IMR-90 (cell line): Measurements from ENCODE around the gene ZNF33B. TPM values are rescaled to one million over a fixed set of nuclear protein-coding genes. Genes with fewer than 3 reads are reported as not detected.

Experiments
- ATAC-seq: fragments of 200-7000 bp; cut with Tn5 transposase; 2 replicates; pipeline ENCODE4 v1.9.1; 2020; ENCODE audit warnings: low read depth, mild to moderate bottlenecking, moderate library complexity
- BruUV-seq: library from RNA; stranded (reverse); fragments of 400-500 nt; replicated peaks from 2 replicates; lab custom pipeline; 2021; lab: Mats Ljungman, UMichigan
- CTCF ChIA-PET: fragments of 300-600 bp; formaldehyde crosslinking; extraction: SDS; loops from one replicate; lab custom pipeline; 2021; ENCODE audit warnings: antibody characterized with exemption; lab: Yijun Ruan, JAX
- POLR2A ChIA-PET: fragments of 300-600 bp; sonication (Branson Sonifier 250); formaldehyde crosslinking; loops from one replicate; lab custom pipeline; 2022; ENCODE audit warnings: antibody characterized with exemption; ENCODE audit not compliant: unreplicated experiment; lab: Charles Lee
- DNase-seq: peaks from one replicate; pipeline ENCODE4 v3.0.0; 2013
- H2AFZ ChIP-seq: replicated peaks from 2 replicates; pipeline ENCODE3; 2013; ENCODE audit warnings: low read length, mild to moderate bottlenecking; ENCODE audit not compliant: poor library complexity
- H2AK5ac ChIP-seq: 2 replicates; pipeline ENCODE4 v1.6.1; 2013; ENCODE audit warnings: low read depth, low read length, inconsistent platforms
- H2AK9ac ChIP-seq: replicated peaks from 2 replicates; pipeline ENCODE3; 2013; ENCODE audit warnings: mild to moderate bottlenecking, low read depth, low read length, moderate library complexity; ENCODE audit not compliant: poor library complexity
- H2BK120ac ChIP-seq: 2 replicates; pipeline ENCODE4 v1.6.1; 2013; ENCODE audit warnings: low read depth, low read length, inconsistent platforms
- H2BK15ac ChIP-seq: 3 replicates; pipeline ENCODE4 v1.6.1; 2013; ENCODE audit warnings: low read depth, low read length, inconsistent platforms
- H2BK20ac ChIP-seq: 2 replicates; pipeline ENCODE4 v1.6.1; 2013; ENCODE audit warnings: low read depth, mild to moderate bottlenecking, inconsistent platforms, low read length, moderate library complexity
- H2BK5ac ChIP-seq: 2 replicates; pipeline ENCODE4 v1.6.1; 2013; ENCODE audit warnings: mild to moderate bottlenecking, low read depth, low read length, inconsistent platforms; ENCODE audit not compliant: poor library complexity, severe bottlenecking
- H3K14ac ChIP-seq: replicated peaks from 2 replicates; pipeline ENCODE4 v1.6.1; 2013; ENCODE audit warnings: low read depth, low read length, inconsistent platforms
- H3K18ac ChIP-seq: 2 replicates; pipeline ENCODE4 v1.6.1; 2013; ENCODE audit warnings: low read depth, low read length, control low read depth
- H3K23ac ChIP-seq: 2 replicates; pipeline ENCODE4 v1.6.1; 2013; ENCODE audit warnings: low read depth, low read length, inconsistent platforms
- H3K27ac ChIP-seq: 2 replicates; pipeline ENCODE4 v1.5.1; 2013; ENCODE audit warnings: mild to moderate bottlenecking, control low read depth, low read length; ENCODE audit not compliant: insufficient read depth
- H3K27me3 ChIP-seq: 2 replicates; pipeline ENCODE4 v1.6.1; 2013; ENCODE audit warnings: low read length; ENCODE audit not compliant: control insufficient read depth, insufficient read depth
- H3K36me3 ChIP-seq: 2 replicates; pipeline ENCODE4 v1.6.1; 2013; ENCODE audit warnings: low read length, mixed read lengths; ENCODE audit not compliant: control insufficient read depth, insufficient read depth
- H3K4ac ChIP-seq: 2 replicates; pipeline ENCODE4 v1.6.1; 2013; ENCODE audit warnings: low read depth, low read length, inconsistent platforms
- H3K4me1 ChIP-seq: 2 replicates; pipeline ENCODE4 v1.6.1; 2013; ENCODE audit warnings: low read length, mixed read lengths; ENCODE audit not compliant: control insufficient read depth, insufficient read depth
- H3K4me2 ChIP-seq: 2 replicates; pipeline ENCODE4 v1.6.1; 2013; ENCODE audit warnings: low read depth, mild to moderate bottlenecking, control low read depth, low read length, moderate library complexity
- H3K4me3 ChIP-seq: 2 replicates; pipeline ENCODE4 v1.5.1; 2013; ENCODE audit warnings: low read depth, mild to moderate bottlenecking, control low read depth, low read length, moderate library complexity; ENCODE audit not compliant: insufficient read depth
- H3K56ac ChIP-seq: 2 replicates; pipeline ENCODE4 v1.6.1; 2013; ENCODE audit warnings: low read length, inconsistent platforms; ENCODE audit not compliant: insufficient read depth; ENCODE audit errors: extremely low read depth
- H3K79me1 ChIP-seq, 2 experiments: 2 replicates each; pipeline ENCODE4 v1.6.1; 2013; ENCODE audit warnings: low read length in 2 of 2, inconsistent platforms in 1 of 2, low read depth in 1 of 2
- H3K9ac ChIP-seq: 2 replicates; pipeline ENCODE4 v1.6.1; 2013; ENCODE audit warnings: low read depth, low read length, control low read depth
- H3K9me1 ChIP-seq: 2 replicates; pipeline ENCODE4 v1.6.1; 2013; ENCODE audit warnings: low read length, inconsistent platforms; ENCODE audit not compliant: insufficient read depth
- H3K9me3 ChIP-seq: 2 replicates; pipeline ENCODE4 v1.6.1; 2013; ENCODE audit warnings: low read length; ENCODE audit not compliant: control insufficient read depth, insufficient read depth
- H4K20me1 ChIP-seq: 2 replicates; pipeline ENCODE4 v1.6.1; 2013; ENCODE audit warnings: low read length, inconsistent platforms; ENCODE audit not compliant: insufficient read depth
- H4K5ac ChIP-seq: 2 replicates; pipeline ENCODE4 v1.6.1; 2013; ENCODE audit warnings: mild to moderate bottlenecking, low read depth, low read length, control low read depth
- H4K8ac ChIP-seq, 2 experiments: 2 replicates each; pipeline ENCODE4 v1.6.1; 2013; ENCODE audit warnings: low read depth in 2 of 2, low read length in 2 of 2, control low read depth in 1 of 2, inconsistent platforms in 1 of 2
- H4K91ac ChIP-seq: 2 replicates; pipeline ENCODE4 v1.6.1; 2013; ENCODE audit warnings: low read depth, low read length, inconsistent platforms; ENCODE audit not compliant: insufficient read depth
- BHLHE40 ChIP-seq: fragments of 150-350 bp; IDR thresholded peaks from 2 replicates; pipeline ENCODE4 v1.6.1; 2016; ENCODE audit warnings: mild to moderate bottlenecking, low read depth, low read length
- CEBPB ChIP-seq: IDR thresholded peaks from 2 replicates; pipeline ENCODE4 v1.6.1; 2012; ENCODE audit warnings: low read depth, low read length, improper control_type of control experiment
- CHD1 ChIP-seq: IDR thresholded peaks from 2 replicates; pipeline ENCODE4 v1.6.1; 2012; ENCODE audit warnings: low read depth, low read length, improper control_type of control experiment
- ELK1 ChIP-seq: fragments of 150-350 bp; IDR thresholded peaks from 2 replicates; pipeline ENCODE4 v1.6.1; 2016; ENCODE audit warnings: low read depth, mild to moderate bottlenecking, low read length, moderate library complexity, borderline replicate concordance
- FOS ChIP-seq: fragments of 150-350 bp; IDR thresholded peaks from 2 replicates; pipeline ENCODE4 v1.6.1; 2016; ENCODE audit warnings: low read depth, low read length
- MAFK ChIP-seq: IDR thresholded peaks from 2 replicates; pipeline ENCODE4 v1.6.1; 2012; ENCODE audit warnings: low read depth, low read length, improper control_type of control experiment
- MAZ ChIP-seq: IDR thresholded peaks from 2 replicates; pipeline ENCODE4 v1.6.1; 2012; ENCODE audit warnings: low read depth, mild to moderate bottlenecking, low read length, improper control_type of control experiment, moderate library complexity, borderline replicate concordance
- MXI1 ChIP-seq: IDR thresholded peaks from 2 replicates; pipeline ENCODE4 v1.6.1; 2012; ENCODE audit warnings: low read depth, mild to moderate bottlenecking, low read length, moderate library complexity, borderline replicate concordance
- NFE2L2 ChIP-seq: fragments of 150-350 bp; IDR thresholded peaks from 2 replicates; pipeline ENCODE4 v1.6.1; 2016; ENCODE audit warnings: low read depth, mild to moderate bottlenecking, low read length
- POLR2A ChIP-seq: IDR thresholded peaks from 2 replicates; pipeline ENCODE4 v1.6.1; 2012; ENCODE audit warnings: mild to moderate bottlenecking, low read depth, low read length
- RAD21 ChIP-seq: IDR thresholded peaks from 2 replicates; pipeline ENCODE4 v1.6.1; 2012; ENCODE audit warnings: low read length, improper control_type of control experiment
- RFX5 ChIP-seq: IDR thresholded peaks from 2 replicates; pipeline ENCODE4 v1.8.0; 2012; ENCODE audit warnings: low read depth, mild to moderate bottlenecking, low read length, moderate library complexity
- SMC3 ChIP-seq: fragments of 150-350 bp; IDR thresholded peaks from 2 replicates; pipeline ENCODE4 v1.6.1; 2016; ENCODE audit warnings: low read depth, mild to moderate bottlenecking, antibody characterized with exemption, low read length, moderate library complexity
- WGBS, 2 experiments: methylation state at CpG; one replicate each; pipeline versions ENCODE4 v1.1.5 to v1.1.7; 2013; ENCODE audit warnings: missing lambda C conversion rate in 2 of 2; ENCODE audit not compliant: insufficient read length in 1 of 2; ENCODE audit errors: extremely low coverage in 2 of 2; 5-methylcytosine and 5-hydroxymethylcytosine counted together
- dilution Hi-C: fragments of 300-500 bp; cut with HindIII; formaldehyde crosslinking; loops from one replicate; pipeline ENCODE4 v1.14.3; 2018; ENCODE audit warnings: low sequenced_read_pairs; ENCODE audit not compliant: unreplicated experiment
- in situ Hi-C: fragments of 300-500 bp; cut with MboI; formaldehyde crosslinking; loops from 3 replicates; pipeline ENCODE4 v1.14.3; 2019; ENCODE audit warnings: low sequenced_read_pairs, inconsistent platforms, mixed read lengths
- intact Hi-C: fragments of 100-400 bp; cut with micrococcal nuclease; formaldehyde crosslinking; loops from 2 replicates; pipeline ENCODE4 v1.10.0; 2022
- polyA plus RNA-seq, 3 experiments: library from polyadenylated mRNA; depleted of rRNA; stranded (reverse); fragments of >200 nt; gene quantifications; 2 replicates each; pipeline ENCODE4 v1.2.3, GENCODE V29; 2012; ENCODE audit warnings: low replicate concordance in 1 of 3
- total RNA-seq: library from RNA; depleted of rRNA; stranded (reverse); fragments of >200 nt; gene quantifications from 2 replicates; pipeline ENCODE4 v1.2.3, GENCODE V29; 2012
- TF ChIP-seq, protein P1 (sequence below): fragments of 150-350 bp; IDR thresholded peaks from 2 replicates; pipeline ENCODE4 v1.6.1; 2017; ENCODE audit warnings: mild to moderate bottlenecking, antibody characterized with exemption, low read length, low read depth
- TF ChIP-seq, protein P2 (sequence below): conservative IDR thresholded peaks from 2 replicates; pipeline ENCODE4 v1.5.1; 2012; ENCODE audit warnings: mild to moderate bottlenecking, low read depth, low read length, improper control_type of control experiment

ZNF33B gene
- total and polyA plus RNA-seq, 2 of the 4 experiments (the other 2 are of a cell fraction), result 2.1 to 4.5 TPM

DNA sequence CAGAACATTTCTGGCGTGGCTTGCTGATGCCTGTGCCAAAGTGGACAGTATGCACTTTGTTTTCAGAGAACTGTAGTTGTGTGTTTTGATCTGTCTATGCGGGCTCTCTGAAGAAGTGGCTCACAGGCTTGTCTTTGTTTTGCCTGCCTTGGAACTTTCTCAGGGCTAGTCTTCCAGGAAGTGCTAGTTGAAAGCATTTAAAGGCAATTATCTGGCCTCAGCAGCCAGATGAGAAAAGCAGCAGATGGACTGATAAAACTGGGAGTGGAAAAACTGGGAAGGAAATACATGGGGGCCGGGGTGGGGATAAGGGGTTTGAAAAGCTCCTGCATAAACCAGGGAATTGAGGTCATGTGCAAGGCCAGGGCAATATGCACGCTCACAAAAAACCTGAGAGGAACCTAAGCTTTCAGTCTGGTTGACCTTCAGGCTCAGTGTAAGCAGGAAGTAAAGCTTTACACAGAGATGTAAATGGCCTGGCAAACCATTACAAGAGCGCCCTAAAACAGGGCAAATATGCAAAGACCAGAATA is 94.5 kb downstream of the ZNF33B start:
- no peak for TF ChIP-seq RFX5
- TF ChIP-seq, protein P1, sequence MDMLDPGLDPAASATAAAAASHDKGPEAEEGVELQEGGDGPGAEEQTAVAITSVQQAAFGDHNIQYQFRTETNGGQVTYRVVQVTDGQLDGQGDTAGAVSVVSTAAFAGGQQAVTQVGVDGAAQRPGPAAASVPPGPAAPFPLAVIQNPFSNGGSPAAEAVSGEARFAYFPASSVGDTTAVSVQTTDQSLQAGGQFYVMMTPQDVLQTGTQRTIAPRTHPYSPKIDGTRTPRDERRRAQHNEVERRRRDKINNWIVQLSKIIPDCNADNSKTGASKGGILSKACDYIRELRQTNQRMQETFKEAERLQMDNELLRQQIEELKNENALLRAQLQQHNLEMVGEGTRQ, result no peak
- TF ChIP-seq FOS, result no peak
- TF ChIP-seq ELK1, result no peak
- no peak for TF ChIP-seq MAFK
- TF ChIP-seq CEBPB, result no peak
- no peak for TF ChIP-seq POLR2A
- TF ChIP-seq, protein P2, sequence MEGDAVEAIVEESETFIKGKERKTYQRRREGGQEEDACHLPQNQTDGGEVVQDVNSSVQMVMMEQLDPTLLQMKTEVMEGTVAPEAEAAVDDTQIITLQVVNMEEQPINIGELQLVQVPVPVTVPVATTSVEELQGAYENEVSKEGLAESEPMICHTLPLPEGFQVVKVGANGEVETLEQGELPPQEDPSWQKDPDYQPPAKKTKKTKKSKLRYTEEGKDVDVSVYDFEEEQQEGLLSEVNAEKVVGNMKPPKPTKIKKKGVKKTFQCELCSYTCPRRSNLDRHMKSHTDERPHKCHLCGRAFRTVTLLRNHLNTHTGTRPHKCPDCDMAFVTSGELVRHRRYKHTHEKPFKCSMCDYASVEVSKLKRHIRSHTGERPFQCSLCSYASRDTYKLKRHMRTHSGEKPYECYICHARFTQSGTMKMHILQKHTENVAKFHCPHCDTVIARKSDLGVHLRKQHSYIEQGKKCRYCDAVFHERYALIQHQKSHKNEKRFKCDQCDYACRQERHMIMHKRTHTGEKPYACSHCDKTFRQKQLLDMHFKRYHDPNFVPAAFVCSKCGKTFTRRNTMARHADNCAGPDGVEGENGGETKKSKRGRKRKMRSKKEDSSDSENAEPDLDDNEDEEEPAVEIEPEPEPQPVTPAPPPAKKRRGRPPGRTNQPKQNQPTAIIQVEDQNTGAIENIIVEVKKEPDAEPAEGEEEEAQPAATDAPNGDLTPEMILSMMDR, result no peak
- no peak for TF ChIP-seq MXI1
- TF ChIP-seq NFE2L2, result no peak
- no peak for TF ChIP-seq RAD21
- no peak for TF ChIP-seq CHD1
- no peak for TF ChIP-seq MAZ
- no peak for TF ChIP-seq BHLHE40
- TF ChIP-seq SMC3, result no peak
- Histone ChIP-seq H3K9me1 (no peaks in the 10 kb centered on the region), H2BK15ac (no peak overlapping the region), H4K91ac (no peak overlapping the region), H3K4ac (no peak overlapping the region), H4K5ac (no peak overlapping the region), H3K27me3 (no peaks in the 10 kb centered on the region), H4K20me1 (no peaks in the 10 kb centered on the region), H3K36me3 (no peaks in the 10 kb centered on the region), H2AK9ac (no peak overlapping the region), H3K56ac (no peak overlapping the region), H3K14ac (no peak overlapping the region), H3K27ac (no peak overlapping the region), H3K79me1 (peaks cover 0 to 4% of the 10 kb centered on the region in 2 experiments; a peak in 1 of 4 replicates), H2AFZ (no peak overlapping the region), H3K18ac (no peak overlapping the region), H2AK5ac (no peak overlapping the region), H3K4me1 (no peaks in the 10 kb centered on the region), H3K4me2 (no peak overlapping the region), H2BK20ac (no peak overlapping the region), H2BK120ac (no peak overlapping the region), H2BK5ac (no peak overlapping the region), H3K9me3 (peaks cover 7% of the 10 kb centered on the region; the same call in 1 of the 2 replicates), H3K9ac (no peak overlapping the region), H4K8ac (no peak overlapping the region), H3K23ac (no peak overlapping the region), H3K4me3 (no peak overlapping the region)
- BruUV-seq, result no TSS peak
- in situ Hi-C loops, result no loop called here
- ChIA-PET POLR2A (no interaction called here), CTCF (no interaction called here)
- ATAC-seq (no peak), DNase-seq (no peak)
- no CpG with 5 or more reads among the region's 5 CpGs for WGBS, 2 experiments
- dilution Hi-C loops, result no loop called here
- intact Hi-C loops, result no loop called here
